NCI-H510A (cell line): ENCODE data around the gene TFF2.

ENCODE experiments used
- DNase-seq: peaks from one replicate; lab custom pipeline; 2025; lab: John Stamatoyannopoulos, UW

Gene TFF2

DNA sequence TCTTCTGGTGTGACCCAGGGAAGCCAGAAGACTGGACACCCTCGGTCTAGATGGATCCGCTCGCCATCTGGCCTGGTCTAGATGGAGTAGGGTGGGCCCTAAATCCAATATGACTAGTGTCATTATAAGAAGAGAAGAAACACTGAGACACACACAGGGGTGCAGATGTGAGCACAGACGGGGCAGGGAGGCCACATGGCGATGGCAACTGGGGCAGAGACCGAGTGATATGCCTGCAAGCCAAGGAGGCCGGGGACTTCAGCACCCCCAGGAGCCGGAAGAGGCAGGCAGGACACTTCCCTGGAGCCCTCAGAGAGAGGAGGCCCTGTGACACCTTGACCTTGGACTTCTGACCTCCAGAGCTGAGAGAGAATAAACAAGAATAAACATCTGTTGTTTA lies 30.0 kb downstream of the TFF2 start:
- DNase-seq: no peak

DNA sequence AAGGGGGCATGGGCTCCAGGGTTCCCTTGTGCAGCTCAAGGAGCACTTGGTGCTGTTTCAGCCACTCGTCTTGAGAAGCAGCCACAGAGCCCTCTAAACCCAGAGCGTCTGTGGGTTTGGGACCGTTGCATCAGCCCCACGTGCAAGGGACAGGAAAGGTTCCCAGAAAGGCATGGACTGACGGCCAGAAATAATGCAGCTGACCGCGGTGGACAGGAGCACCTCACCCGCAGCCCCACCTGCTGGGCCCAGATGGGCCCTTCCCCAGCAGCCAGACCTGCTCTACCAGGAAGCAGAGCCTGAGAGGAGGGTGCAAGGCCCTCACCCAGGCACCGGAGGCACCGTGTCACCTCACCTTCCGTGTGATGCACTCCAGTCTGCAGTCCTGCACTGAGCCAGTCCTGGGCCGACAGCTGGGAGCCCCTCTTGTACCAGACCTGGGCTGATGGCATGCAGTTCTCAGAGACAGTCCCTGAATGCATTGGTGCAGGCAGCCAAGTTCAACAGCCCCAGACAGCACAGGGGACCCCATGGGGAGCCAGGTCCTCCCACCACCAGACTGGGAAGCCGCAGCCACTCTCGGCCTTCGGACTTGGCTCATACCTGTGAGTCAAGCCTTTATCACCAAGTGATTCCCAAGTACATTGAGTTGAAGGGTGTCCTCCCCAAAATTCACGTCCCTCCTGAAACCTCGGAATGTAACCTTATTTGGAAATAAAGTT lies 30.8 kb downstream of the TFF2 start:
- DNase-seq: no peak

DNA sequence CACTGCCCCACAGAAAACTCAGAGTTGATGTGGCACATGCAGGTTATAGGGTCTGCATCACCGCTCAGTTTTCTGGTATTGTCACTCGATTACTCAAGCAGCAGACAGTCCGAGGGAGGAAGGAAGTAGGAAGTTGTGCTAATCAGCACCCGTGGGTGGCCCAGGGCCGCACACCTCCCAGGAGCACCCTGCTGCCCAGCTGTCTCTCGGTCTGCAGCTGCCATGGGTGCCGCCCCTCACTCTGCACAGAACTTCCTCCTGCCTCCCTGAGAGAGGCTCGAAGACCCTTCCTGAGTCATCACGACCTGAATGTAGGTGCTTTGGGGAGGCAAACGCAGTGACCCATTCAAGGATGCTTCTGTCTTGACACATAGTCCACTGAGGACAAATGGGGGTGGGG lies 31.4 kb downstream of the TFF2 start:
- no peak for DNase-seq

DNA sequence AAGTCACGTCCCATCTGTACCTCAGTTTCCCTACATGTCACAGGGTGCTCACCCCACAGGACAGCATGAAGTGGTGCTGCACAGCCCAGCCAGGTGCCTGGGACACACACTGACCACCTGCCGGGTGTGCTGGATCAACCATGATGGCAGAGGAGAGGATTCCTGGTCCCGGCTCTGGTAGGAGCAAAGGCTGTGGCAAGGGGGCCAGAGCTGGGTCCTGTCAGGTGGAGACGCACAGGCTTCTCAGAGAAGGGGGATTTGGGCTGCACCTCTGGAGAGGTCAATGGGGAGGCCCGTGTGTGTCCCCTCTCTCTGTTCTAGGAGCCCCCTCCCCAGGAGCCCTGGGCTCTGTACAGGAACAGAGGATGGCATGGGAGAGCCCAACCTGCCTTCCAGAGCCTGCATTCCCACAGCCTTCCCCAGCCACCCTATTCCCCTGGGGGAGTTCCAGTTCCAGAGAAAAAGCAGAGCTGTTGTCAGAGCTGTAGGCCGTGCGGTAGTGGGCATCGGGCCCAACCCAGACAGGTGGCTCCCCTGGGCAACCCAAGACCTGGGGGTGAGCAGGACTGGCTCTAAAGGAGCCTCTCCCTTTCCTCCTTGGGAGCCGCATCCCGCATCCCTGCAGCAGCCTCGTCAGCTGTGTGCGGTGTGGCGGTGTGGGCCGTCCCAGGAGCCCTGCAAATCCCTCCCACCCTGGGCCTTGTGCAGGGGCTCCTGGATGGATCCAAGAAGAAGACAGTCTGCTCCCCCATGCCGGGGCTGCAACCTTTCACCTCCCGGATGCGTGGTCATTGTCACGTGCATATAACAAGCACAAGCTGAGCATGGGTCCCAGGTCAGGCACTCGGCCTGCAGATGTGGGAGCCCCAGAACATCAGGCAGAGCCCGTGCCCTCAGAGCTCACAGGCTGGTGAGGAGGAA lies 32.7 kb downstream of the TFF2 start:
- no peak for DNase-seq

DNA sequence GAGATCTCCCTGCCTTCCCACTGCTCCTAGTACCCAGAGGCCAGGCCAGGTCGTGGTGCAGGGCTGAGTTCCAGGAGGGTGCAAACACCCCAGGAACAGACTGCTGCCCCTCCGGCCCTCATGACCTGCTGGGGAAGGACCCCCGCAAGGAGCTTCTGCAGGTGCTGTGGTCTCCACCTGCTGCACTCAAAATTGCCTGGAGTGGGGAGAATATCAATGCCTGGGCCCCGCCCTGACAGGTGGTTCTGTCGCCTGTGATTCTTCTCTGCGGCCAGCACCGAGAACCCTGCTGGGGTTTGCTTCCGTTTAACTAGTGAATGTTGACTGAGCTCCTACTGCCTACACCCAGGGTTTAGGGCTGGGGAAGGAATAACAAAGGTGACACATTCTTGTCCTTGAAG lies 33.5 kb downstream of the TFF2 start:
- DNase-seq: peak; percentile 62

DNA sequence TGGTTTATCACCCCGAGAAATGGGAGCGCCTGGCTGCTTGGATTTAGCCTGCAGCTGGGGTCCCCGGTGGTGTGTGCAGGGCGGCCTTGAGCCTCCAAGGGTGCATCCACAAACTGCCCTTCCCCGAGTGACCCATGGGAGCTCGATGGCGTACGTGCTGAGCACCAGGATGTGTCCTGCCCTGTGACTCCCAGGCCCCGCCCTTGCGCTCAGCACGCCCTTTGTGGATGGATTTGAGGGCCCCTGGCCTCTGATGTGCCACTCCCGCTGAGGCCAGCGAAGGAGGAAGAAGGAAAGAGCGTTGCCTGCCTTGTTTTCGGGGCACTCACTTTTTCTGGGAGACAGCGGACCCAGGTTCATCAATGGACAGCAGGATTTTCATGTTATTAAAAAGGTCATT lies 33.9 kb downstream of the TFF2 start:
- peak; percentile 56 for DNase-seq

DNA sequence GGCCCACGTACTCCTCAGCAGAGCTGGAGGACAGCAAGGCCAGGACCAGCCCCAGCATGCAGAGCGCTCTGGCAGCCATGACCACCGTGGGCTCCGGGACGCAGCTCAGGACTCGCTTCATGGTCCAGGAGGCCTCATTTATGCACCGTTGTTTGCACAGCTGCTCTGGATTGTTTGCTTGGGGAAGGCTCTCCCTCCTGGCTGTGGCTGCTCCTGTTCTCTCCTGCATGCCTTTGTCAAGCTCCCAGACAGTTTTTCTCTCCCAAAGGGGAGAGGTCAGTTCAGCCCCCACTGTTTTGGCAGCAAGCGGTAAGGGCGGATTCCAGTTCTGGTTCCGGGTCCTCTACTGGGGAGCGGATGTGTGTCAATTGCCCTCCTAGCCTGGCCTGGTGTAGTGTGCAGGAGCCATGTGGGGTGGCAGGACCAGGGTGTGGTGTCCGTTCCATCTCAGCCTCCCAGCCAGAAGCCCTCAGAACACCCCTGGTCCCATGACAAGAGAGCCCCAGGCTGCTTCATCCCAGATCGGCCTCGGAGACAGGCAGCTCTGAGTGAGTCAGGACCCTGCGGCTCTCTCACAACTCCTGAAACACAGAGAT lies 35.4 kb downstream of the TFF2 start, which contains the start of gene TFF3:
TFF3 (minus strand) TSS at position 114 of the 596 bp plus-strand sequence; CDS start at position 79, 35 bp downstream.
- peak; percentile 95 for DNase-seq

DNA sequence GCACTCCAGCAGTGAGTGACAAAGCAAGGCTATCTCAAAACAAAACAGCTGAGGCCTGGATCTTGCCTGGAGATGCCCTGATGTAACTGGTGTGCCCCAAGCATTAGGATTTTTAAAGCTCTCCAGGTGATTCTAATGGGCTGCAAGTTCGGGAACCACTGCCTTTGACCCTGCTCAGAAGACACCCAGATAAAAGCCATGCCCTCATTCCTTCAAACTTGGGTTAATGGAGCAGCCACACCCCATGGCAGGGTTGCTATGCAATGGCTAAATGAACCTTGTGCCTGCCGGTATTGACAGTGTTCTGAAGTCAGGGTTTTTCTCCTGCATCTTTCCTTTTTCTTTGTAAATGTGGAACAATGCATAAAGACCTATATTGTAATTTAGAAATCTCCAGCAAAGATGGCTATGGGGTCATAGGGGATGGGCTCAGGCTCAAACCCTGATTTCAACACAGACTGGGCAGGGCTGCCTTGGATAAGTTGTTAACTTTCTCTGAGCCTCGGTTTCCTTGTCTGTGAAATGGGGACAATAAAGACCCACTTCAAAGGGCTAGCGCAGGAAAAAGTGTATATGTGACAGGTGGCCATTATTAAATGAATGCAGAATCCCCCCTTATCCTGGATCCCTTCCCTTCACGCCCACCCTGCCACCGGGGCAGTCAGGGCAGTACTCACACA lies 36.0 kb downstream of the TFF2 start:
- no peak for DNase-seq

DNA sequence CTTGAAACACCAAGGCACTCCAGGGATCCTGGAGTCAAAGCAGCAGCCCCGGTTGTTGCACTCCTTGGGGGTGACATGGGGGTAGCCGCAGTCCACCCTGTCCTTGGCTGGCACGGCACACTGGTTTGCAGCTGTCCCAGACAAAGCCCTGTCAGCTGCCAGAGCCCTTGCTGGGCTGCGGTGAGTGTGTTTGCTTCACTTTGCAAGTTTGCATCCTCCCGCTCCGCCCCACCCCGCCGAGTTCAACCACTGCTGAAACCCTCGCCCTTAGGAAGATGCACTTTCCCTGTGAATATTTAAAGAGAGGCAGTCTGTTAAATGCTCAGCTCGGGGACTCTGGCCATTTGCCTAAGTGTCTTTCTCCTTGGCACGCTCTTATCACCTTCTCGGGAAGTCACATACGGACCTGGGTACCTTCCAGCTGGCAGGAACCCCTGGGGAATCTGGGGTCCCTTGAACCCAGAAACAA lies 37.3 kb downstream of the TFF2 start:
- peak; percentile 84 for DNase-seq

DNA sequence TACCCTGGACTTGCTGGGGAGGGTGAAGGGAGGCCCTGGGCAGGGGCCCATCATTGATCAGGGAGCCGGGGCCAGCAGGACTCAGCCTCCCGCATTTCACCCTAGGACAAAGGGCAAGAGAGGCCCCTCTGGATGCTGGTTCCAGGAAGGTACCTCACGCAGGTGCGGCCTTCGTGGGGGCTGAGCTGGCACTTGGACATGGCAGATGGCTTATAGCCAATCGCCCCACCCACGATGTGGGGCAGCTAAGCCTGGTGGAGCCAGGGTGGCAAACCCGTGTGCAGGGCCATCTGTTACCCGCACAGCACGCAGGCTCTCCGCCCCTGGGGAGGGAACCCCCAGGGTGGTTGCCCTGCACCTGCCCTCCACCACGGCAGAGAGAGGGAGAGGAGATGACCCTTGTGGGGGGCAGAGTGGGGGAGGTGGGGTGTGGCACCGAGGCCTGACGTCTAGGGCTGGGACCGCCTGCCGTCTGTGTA lies 38.1 kb downstream of the TFF2 start:
- no peak for DNase-seq

DNA sequence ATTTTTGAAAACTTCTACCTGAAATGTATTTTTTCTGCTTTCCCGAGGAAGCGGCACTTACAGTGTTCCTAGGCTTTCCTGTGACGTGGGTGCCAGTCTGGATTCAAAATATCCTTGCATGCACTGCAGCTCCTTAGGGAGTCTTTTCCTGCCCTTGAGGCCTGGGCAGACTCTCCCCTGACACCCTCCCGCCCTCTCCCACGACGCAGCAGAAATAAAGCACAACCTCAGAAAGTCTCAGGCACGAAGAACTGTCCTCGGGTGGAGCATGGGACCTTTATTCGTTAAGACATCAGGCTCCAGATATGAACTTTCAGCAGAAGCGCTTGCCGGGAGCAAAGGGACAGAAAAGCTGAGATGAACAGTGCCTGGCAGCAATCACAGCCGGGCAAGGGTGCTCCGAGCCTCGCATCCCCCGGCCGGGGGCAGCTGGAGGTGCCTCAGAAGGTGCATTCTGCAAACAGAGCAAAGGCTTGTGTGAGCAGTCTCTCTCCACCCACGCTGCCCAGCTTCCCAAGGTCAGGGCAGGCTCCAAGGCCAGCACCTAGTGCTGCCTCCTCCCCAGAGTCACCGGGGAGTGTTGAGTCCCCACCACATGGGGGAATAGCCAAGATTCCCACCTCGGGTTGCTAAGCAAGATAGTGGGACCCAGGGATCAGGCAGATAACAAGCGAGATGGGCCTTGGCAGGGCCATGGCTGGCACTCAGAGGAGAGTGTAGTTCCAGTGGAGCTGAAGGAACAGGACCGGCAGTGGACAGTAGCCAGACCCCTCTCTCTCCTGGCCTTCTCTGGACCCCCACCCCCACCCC lies 38.8 kb downstream of the TFF2 start:
- no peak for DNase-seq

DNA sequence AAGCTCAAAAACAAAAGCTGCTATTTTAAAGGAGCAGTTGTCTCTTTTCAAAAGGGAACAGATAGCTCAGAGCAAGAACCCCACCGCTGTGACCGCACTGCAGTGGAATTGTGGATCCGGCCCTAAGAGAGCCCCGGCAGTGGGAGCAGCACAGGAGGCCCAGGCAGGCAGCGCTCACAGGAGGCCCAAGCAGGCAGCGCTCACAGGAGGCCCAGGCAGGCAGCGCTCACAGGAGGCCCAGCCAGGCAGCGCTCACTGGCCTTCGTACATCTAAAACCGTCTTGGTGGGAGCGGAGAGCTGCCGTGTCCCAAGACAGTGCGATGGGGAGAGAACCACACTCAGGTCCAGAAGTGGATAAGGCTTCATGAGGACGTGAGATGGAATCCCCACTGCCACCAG lies 39.6 kb downstream of the TFF2 start:
- DNase-seq: no peak

DNA sequence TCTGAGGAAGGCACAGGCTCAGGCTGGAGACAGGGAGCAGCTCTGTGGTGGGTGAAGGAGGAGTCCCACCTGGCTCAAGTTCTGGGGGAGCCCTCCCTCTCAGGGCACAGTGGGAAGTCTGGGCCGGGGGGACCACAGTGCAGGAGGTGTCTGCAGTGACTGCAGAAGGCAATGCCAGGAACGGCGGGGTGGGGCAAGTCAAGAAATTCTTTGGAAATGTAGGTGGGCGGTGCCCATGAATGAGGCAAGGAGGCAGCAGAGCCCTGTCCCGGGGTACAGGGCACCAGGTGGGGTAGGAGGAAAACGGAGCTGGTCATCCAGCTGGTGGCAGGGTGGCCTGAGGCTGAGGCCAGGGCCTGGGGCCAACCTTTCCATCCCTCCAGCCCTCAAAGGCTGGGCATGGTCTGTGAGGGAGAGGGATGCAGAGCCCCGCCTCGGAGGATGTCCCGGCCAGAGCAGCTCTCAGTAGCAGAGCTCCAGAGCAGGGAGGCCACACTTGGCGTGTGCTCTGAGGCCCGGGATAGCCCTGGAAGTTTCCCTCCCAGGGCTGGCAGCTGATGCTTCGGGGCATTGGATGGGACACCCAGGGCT lies 40.3 kb downstream of the TFF2 start:
- no peak for DNase-seq

DNA sequence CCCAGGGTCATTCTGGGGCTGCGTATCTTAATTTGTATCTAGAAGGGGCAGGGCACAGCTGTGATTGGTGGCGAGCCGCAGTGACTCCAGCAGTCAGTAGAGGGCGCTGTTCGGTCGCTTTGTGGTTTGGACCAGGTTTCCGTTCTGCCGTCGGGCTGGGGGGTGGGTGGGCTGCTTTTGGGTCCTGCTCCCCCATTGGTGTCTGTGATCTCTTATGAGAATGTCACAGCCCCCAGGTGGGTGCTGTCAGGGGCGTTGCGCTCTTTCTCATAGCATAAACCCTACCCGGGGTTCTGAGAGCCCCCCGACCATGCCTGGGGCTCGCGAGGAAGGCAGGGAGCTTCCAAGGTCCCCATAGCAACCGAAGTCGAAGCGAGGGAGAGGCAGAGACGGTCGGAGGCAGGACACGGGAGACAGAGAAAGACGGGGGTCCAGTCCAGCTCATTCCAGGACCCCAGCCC lies 41.0 kb downstream of the TFF2 start:
- no peak for DNase-seq

DNA sequence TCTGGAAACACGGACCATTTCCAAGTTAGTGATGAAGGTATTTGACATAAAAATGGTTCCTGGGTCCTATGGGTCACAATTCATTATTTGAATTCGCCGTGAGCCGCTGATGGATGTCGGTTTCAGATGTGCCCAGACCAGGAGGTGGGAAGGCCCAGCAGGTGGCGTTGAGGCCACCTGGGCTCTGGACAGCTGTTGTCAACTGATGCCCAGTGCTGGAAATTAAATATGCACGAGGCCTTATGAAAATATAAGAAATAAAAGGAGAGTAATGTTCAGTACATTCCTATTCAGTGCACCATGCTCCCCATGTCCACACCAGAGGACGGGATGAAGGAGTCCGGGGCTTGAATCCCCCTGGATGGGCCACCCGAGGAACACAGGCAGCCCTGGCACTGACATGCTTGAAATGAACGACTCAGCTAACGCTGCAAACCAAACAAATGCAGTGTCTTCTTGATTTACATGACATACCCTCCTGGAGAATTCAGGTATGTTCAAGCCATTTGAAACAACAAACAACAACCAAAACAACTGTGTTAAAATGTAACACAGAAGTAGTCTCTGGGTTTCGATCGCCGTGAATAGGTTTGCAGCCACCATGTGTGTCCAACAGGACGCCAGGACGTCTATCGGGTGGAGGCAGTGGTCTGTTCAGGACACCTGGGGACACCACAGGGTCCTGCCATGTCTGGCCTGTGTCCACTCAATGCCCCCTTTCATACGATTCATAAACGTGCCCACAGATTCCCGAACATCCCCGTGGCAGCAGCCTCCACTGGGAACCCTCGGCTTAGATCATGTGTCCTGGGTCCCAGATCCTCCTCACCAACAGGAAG lies 41.7 kb downstream of the TFF2 start:
- no peak for DNase-seq

DNA sequence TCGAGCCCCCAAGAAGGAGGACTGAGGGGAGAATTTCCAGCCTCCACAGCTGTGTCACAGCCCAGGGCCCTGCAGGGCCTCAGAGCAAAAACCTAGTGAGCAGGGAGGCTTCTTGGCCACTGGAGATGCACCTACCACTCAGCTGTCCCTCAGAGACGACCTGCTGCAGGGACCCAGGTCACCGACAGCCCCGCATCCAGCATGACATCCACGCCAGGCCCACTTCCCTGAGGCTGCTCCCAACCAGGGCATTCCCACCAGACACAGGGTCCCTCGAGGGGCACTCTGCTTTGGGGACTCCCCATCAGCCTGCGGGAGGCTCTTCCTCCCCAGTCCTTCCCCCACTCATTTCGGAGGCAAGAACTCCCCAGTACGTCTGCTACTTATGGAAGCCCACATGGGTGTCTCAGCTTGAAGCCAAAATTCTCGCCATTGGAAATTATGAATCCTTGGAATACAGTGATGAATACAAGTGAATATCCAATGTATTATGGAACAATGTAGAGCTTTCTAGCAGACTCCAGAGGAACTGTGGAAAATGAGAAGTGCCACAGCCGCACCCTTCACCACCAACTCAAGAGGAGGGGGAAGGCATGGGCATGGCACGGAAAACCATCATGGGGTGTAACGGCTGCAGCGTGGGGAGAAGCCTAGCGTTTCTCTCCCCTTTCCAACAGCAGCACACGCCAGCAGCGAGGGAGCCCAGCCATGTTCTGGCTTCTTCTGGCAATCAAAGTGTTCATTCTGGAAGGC lies 42.5 kb downstream of the TFF2 start:
- DNase-seq: no peak

DNA sequence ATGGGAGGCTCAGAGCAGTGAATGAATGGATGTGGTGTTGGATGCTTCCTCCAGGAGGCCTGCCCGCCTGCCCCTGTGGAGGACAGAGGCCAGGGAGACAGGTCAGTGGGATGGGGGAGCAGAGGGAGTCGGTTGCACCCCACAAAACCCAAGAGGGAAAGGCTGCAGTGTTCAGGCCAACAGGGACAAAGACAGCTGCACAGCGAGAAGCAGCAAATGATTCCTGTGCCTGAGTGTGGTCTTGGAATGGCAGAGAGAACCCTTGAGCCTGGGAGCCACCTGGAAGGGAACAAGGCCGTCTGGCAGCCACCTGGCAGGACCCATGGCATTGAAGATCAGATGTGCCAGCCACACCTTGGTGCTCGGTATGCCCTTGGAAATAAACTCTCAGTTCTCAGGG lies 43.7 kb downstream of the TFF2 start:
- no peak for DNase-seq

DNA sequence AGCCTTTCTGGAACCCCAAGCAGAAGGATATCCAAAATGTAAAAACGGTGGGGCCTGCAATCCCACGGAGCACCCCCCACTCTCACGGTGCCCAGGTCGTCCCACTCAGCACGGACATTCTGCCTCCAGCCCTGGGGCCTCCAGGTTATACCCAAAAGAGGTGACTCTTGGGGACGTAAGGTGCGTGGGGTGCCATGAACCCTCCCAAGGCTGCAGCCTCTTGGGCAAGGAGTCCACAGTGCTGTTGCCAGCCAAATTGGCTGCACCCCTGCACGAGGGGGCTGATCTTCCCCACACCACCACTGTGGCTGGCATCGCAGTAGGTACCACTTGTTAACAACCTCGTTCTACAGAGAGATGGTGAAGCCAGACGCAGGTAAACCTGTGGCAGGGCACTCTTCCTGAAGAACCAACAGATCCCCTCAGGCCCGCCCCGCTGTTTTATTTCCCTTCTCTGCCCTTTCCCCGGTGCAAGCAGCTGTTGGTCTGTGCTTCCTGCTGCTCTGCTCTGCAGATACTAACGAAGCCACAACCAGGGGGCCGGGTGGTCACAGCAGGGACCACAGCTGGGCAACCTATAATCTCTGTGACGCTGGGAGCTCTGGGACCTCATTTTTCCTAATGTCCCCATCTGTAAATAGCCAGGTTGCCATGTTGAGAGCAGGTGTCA lies 44.3 kb downstream of the TFF2 start:
- no peak for DNase-seq
